ENCODE results near the gene ARL5A. TPM values are rescaled to one million over a fixed set of nuclear protein-coding genes. Genes with fewer than 3 reads are reported as not detected.

The ARL5A gene
- polyA plus RNA-seq, 2 of the 4 experiments (the other 2 are of a cell fraction) = 28.4 to 29.5 TPM

GRCh38 chr2:151860210-151860609 lies 32.0 kb upstream of the ARL5A start:
- H3K4me1 ChIP-seq = no peaks in the 10 kb centered on the region
- TF ChIP-seq BCL3 (IDR thresholded peaks at IDR 0.05) (no peak), CTCF (IDR thresholded peaks at IDR 0.05) (no peak), FOSL2 (IDR thresholded peaks at IDR 0.05) (no peak), FOSL2 (CRISPR knock-in tag; IDR thresholded peaks at IDR 0.05) (no peak), RAD21 (conservative IDR thresholded peaks at IDR 0.05 in 1 of 2, IDR thresholded peaks at IDR 0.05 in 1 of 2) (no peak), CEBPB (IDR thresholded peaks at IDR 0.05) (no peak), HES2 (IDR thresholded peaks at IDR 0.05) (no peak), JUNB (IDR thresholded peaks at IDR 0.05) (no peak), RCOR1 (IDR thresholded peaks at IDR 0.05; ENCODE audit: low read depth, low read length) (no peak), E2F6 (IDR thresholded peaks at IDR 0.05; ENCODE audit: borderline replicate concordance, low read depth) (no peak), MAFK (IDR thresholded peaks at IDR 0.05; ENCODE audit: partially characterized antibody) (no peak), PHF8 (IDR thresholded peaks at IDR 0.05; ENCODE audit: borderline replicate concordance, low read depth) (no peak), HOXA7 (CRISPR knock-in tag; IDR thresholded peaks at IDR 0.05) (no peak), NPAS2 (CRISPR knock-in tag; IDR thresholded peaks at IDR 0.05; ENCODE audit: borderline replicate concordance) (no peak), CBX2 (IDR thresholded peaks at IDR 0.05; ENCODE audit: borderline replicate concordance, low read depth) (no peak), POLR2A (IDR thresholded peaks at IDR 0.05; ENCODE audit: low read length) (no peak)
- ChIA-PET CTCF (no interaction called here), POLR2A (no interaction called here)
- no peak for ATAC-seq
- no peaks in the 10 kb centered on the region for H3K9me3 ChIP-seq
- 32% methylated on average over 4 of the region's 4 CpGs for WGBS (ENCODE audit: missing lambda C conversion rate)
- no peak for FAIRE-seq
- H3K4me2 ChIP-seq = no peak overlapping the region
- no peak overlapping the region for H3K4me3 ChIP-seq
- no peak overlapping the region for H3K27ac ChIP-seq
- DNase-seq (ENCODE audit: low read depth in 1 of 2, low spot score in 1 of 2) = no peak

GRCh38 chr2:151857650-151858049 lies 29.4 kb upstream of the ARL5A start:
- POLR2A ChIA-PET = no interaction called here
- DNase-seq (ENCODE audit: low read depth in 1 of 2, low spot score in 1 of 2) (no peak), ATAC-seq (no peak), FAIRE-seq (no peak)
- no peaks in the 10 kb centered on the region for H3K4me1 ChIP-seq
- H3K27ac ChIP-seq = no peak overlapping the region
- CTCF ChIA-PET = no interaction called here
- H3K4me2 ChIP-seq = no peak overlapping the region
- no peak for TF ChIP-seq HOXA7 (CRISPR knock-in tag; IDR thresholded peaks at IDR 0.05)
- TF ChIP-seq E2F6 (IDR thresholded peaks at IDR 0.05; ENCODE audit: borderline replicate concordance, low read depth) = no peak
- no peak for TF ChIP-seq CBX8 (IDR thresholded peaks at IDR 0.05)
- no peak for TF ChIP-seq PBX3 (IDR thresholded peaks at IDR 0.05)
- TF ChIP-seq MAZ (IDR thresholded peaks at IDR 0.05; ENCODE audit: borderline replicate concordance, low read depth, low read length) = no peak
- no peaks in the 10 kb centered on the region for H3K9me3 ChIP-seq
- no peak overlapping the region for H3K4me3 ChIP-seq

Data from A549 (cell line).